Mucosa of descending colon (tissue), 3 donors: ENCODE data around the gene C6orf136. TPM values are rescaled to one million over a fixed set of nuclear protein-coding genes. Genes with fewer than 3 reads are reported as not detected.

Experiments
- ATAC-seq: fragments of 200-7000 bp; cut with Tn5 transposase; one replicate; pipeline ENCODE4 v1.9.1; 2020; ENCODE audit warnings: mild to moderate bottlenecking, moderate library complexity
- DNase-seq, 3 donors: peaks; one replicate each; pipeline ENCODE4 v3.0.0-alpha.2; 2020
- H3K36me3 ChIP-seq: fragments of 200-600 bp; one replicate; pipeline ENCODE4 v1.8.0; 2021; ENCODE audit warnings: low read depth, mild to moderate bottlenecking
- H3K4me1 ChIP-seq: fragments of 200-600 bp; one replicate; pipeline ENCODE4 v1.8.0; 2021; ENCODE audit warnings: low read depth, mild to moderate bottlenecking
- H3K4me3 ChIP-seq: fragments of 200-600 bp; one replicate; pipeline ENCODE4 v1.8.0; 2021; ENCODE audit warnings: mild to moderate bottlenecking
- H3K9me3 ChIP-seq: fragments of 200-600 bp; one replicate; pipeline ENCODE4 v1.8.0; 2021; ENCODE audit warnings: mild to moderate bottlenecking
- CTCF ChIP-seq: fragments of 200-600 bp; IDR thresholded peaks from one replicate; pipeline ENCODE4 v1.8.0; 2022; ENCODE audit warnings: antibody characterized with exemption, mild to moderate bottlenecking
- intact Hi-C, 2 donors: fragments of 100-400 bp; cut with DNase I in 1 of 2; cut with micrococcal nuclease in 1 of 2; formaldehyde crosslinking; loops; one replicate each; pipeline versions ENCODE4 v1.11.0 to v1.11.1; 2022; cut with DNase I, micrococcal nuclease
- total RNA-seq, 3 donors: library from RNA; stranded (reverse); fragmentation: NEBNext Ultra II Directional in 2 of 3; extraction: Animal tissue kit (Norgen Biotek cat#: 25700) in 2 of 3; gene quantifications; one replicate each; pipeline versions ENCODE4 v1.2.1 to v1.2.4, GENCODE V29; 2021 to 2023
- donor health status: DM: no; HTN: no; CAD: no; lungs with moderate emphysema.
- donor health status: DM: no; HTN: no; CAD: no.
- donor health status: DM: no; HTN: yes; CAD: no.

The C6orf136 gene
- total RNA-seq, 3 donors from 2014 or later = 46.5 to 88.8 (median 61.8) TPM

GRCh38 chr6:30600451-30600961 lies 46.4 kb upstream of the C6orf136 start:
- ATAC-seq (no peak), DNase-seq (peak in 1 of 3 donors; percentile 19)
- no peaks in the 10 kb centered on the region for H3K4me1 ChIP-seq
- intact Hi-C loops = loop anchor here in 1 of 2 donors (10.0 kb wide), 1 partner anchor 56 kb away; no protein-coding TSS in a partner anchor
- H3K9me3 ChIP-seq = no peaks in the 10 kb centered on the region
- peaks cover 35% of the 10 kb centered on the region for H3K36me3 ChIP-seq
- TF ChIP-seq CTCF = no peak
- H3K4me3 ChIP-seq = no peak overlapping the region

GRCh38 chr6:30601436-30601814 lies 45.5 kb upstream of the C6orf136 start:
- TF ChIP-seq CTCF = no peak
- intact Hi-C loops = loop anchor here in 1 of 2 donors (10.0 kb wide), 1 partner anchor 57 kb away; no protein-coding TSS in a partner anchor
- no peak for ATAC-seq

GRCh38 chr6:30601815-30602641 lies 44.9 kb upstream of the C6orf136 start:
- intact Hi-C loops = loop anchor here in 1 of 2 donors (10.0 kb wide), 1 partner anchor 57 kb away; no protein-coding TSS in a partner anchor
- no peak for DNase-seq
- Histone ChIP-seq H3K4me1 (no peaks in the 10 kb centered on the region), H3K36me3 (peaks cover 37% of the 10 kb centered on the region), H3K9me3 (no peaks in the 10 kb centered on the region), H3K4me3 (no peak overlapping the region)
- no peak for TF ChIP-seq CTCF
- ATAC-seq = no peak

More at GRCh38 chr6:30601436-30601814, 45.5 kb upstream of the C6orf136 start:
- peaks cover 37% of the 10 kb centered on the region for H3K36me3 ChIP-seq
- H3K4me3 ChIP-seq = no peak overlapping the region
- H3K9me3 ChIP-seq = no peaks in the 10 kb centered on the region
- DNase-seq = no peak
- no peaks in the 10 kb centered on the region for H3K4me1 ChIP-seq

GRCh38 chr6:30603961-30604360 lies 43.0 kb upstream of the C6orf136 start:
- TF ChIP-seq CTCF = no peak
- no peaks in the 10 kb centered on the region for H3K9me3 ChIP-seq
- intact Hi-C loops = loop anchor here in 1 of 2 donors (10.0 kb wide), 1 partner anchor 59 kb away; no protein-coding TSS in a partner anchor
- peaks cover 37% of the 10 kb centered on the region for H3K36me3 ChIP-seq
- ATAC-seq = no peak
- no peaks in the 10 kb centered on the region for H3K4me1 ChIP-seq
- no peak for DNase-seq
- H3K4me3 ChIP-seq = no peak overlapping the region

GRCh38 chr6:30610065-30610464 lies 36.9 kb upstream of the C6orf136 start:
- H3K36me3 ChIP-seq = peaks cover 6% of the 10 kb centered on the region
- DNase-seq = no peak
- TF ChIP-seq CTCF = no peak
- H3K9me3 ChIP-seq = no peaks in the 10 kb centered on the region
- H3K4me1 ChIP-seq = peaks cover 26% of the 10 kb centered on the region
- intact Hi-C loops = no loop called here
- ATAC-seq = no peak
- H3K4me3 ChIP-seq = no peak overlapping the region
